Transverse colon (tissue), 3 donors: Measurements from ENCODE around the gene CABCOCO1.

ENCODE experiments used
- CTCF ChIP-seq, 5 experiments: fragments of 200-600 bp in 3 of 5; fragments of 450-650 bp in 2 of 5; sonication (generic) in 3 of 5; IDR thresholded peaks; 1 replicate in 2 of 5; 2 replicates in 3 of 5; pipeline ENCODE4 v1.5.1; 2016 to 2017; ENCODE audit warnings: antibody characterized with exemption in 5 of 5, inconsistent platforms in 3 of 5, mild to moderate bottlenecking in 2 of 5, moderate library complexity in 1 of 5
- EP300 ChIP-seq: sonication (generic); formaldehyde crosslinking; IDR thresholded peaks from one replicate; pipeline ENCODE4 v1.6.1; 2017; ENCODE audit warnings: antibody characterized with exemption, low read depth
- POLR2A ChIP-seq: fragments of 450-650 bp; IDR thresholded peaks from one replicate; pipeline ENCODE4 v1.6.1; 2016; ENCODE audit warnings: antibody characterized with exemption, mild to moderate bottlenecking, moderate library complexity

DNA sequence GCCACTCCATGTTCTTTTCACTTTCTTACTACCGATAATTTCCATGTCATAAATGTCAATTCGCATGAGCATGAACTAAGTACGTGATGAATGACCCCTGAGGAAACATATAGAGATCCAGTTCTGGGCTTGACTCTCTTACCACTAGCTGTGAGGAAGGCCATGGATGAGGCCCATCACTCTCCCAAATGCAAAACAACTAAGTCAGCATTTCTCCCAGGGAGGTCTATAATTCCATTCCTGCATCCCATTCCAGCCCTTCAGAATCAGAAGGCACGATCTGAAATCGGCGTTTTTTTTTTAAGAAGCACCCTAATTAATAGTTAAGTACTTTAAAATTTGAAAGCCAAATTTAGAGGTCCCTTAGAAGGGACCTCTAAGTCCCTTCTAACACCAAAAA is 116.5 kb downstream of the CABCOCO1 start:
- no peak for TF ChIP-seq CTCF (IDR thresholded peaks at IDR 0.05)
- no peak for TF ChIP-seq EP300
- TF ChIP-seq POLR2A: no peak
